ENCODE measurements around the gene PTPRG.

PTPRG gene

DNA sequence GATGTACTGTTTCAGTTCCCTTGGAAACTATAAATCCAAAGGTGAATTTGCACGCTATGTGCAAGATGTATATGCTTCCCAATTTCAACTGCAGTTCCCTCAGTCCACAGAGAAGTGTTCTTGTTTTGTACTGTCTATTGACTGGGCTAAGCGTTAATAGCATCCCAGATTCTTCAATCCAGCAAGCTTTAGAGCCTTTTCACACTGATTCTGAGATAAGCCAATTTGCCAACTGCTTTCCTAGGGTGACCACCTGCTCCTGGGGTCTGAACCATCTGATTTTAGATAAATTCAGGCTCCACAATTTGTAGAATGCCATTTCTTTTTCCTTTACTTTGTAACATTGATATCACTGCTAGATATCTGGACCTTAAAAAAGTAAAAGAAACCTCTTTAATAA, 340.1 kb downstream of the PTPRG start:
- H3K4me1 ChIP-seq (ENCODE audit: control insufficient read depth in 1 of 2, insufficient read depth in 2 of 2, low read length in 2 of 2) = peaks cover 0 to 1% of the 10 kb centered on the region in 2 experiments
- H3K79me1 ChIP-seq (ENCODE audit: low read length) = no peaks in the 10 kb centered on the region
- H3K4me2 ChIP-seq (ENCODE audit: low read length) = no peak overlapping the region
- H3K4ac ChIP-seq (ENCODE audit: low read depth, low read length) = no peak overlapping the region
- no peak overlapping the region for H2AFZ ChIP-seq (ENCODE audit: insufficient read depth, low read length, poor library complexity)
- no peaks in the 10 kb centered on the region for H3K27me3 ChIP-seq (ENCODE audit: insufficient read depth, low read length)
- no peak overlapping the region for H2AK5ac ChIP-seq (ENCODE audit: low read length)
- H3K27ac ChIP-seq (ENCODE audit: low read depth, low read length) = no peak overlapping the region
- H3K79me2 ChIP-seq (ENCODE audit: control insufficient read depth, insufficient read depth, low read length, poor library complexity) = no peaks in the 10 kb centered on the region
- no peak overlapping the region for H3K4me3 ChIP-seq (ENCODE audit: low read depth, low read length)
- no peak for DNase-seq
- H3K14ac ChIP-seq (ENCODE audit: low read length) = no peak overlapping the region
- H3K23ac ChIP-seq (ENCODE audit: low read length) = no peak overlapping the region
- no peak overlapping the region for H2BK5ac ChIP-seq (ENCODE audit: low read depth, low read length, poor library complexity)
- no peak overlapping the region for H2BK12ac ChIP-seq (ENCODE audit: low read length)
- H3K9me3 ChIP-seq (ENCODE audit: insufficient read depth, low read depth, low read length) = no peaks in the 10 kb centered on the region
- H3K18ac ChIP-seq (ENCODE audit: low read length) = no peak overlapping the region
- H4K91ac ChIP-seq (ENCODE audit: low read depth, low read length) = no peak overlapping the region
- WGBS (ENCODE audit: extremely low coverage, insufficient coverage, insufficient read length) = no CpG with 5 or more reads among the region's 2 CpGs
- no peaks in the 10 kb centered on the region for H3K36me3 ChIP-seq (ENCODE audit: control insufficient read depth in 1 of 2, insufficient read depth in 2 of 2, low read length in 2 of 2)
- no peak overlapping the region for H4K8ac ChIP-seq (ENCODE audit: low read depth, low read length)
- no peak overlapping the region for H3K9ac ChIP-seq (ENCODE audit: low read length)
- no peak overlapping the region for H4K12ac ChIP-seq (ENCODE audit: low read depth, low read length)
- no peak overlapping the region for H2BK120ac ChIP-seq (ENCODE audit: insufficient read depth, low read length, poor library complexity)

DNA sequence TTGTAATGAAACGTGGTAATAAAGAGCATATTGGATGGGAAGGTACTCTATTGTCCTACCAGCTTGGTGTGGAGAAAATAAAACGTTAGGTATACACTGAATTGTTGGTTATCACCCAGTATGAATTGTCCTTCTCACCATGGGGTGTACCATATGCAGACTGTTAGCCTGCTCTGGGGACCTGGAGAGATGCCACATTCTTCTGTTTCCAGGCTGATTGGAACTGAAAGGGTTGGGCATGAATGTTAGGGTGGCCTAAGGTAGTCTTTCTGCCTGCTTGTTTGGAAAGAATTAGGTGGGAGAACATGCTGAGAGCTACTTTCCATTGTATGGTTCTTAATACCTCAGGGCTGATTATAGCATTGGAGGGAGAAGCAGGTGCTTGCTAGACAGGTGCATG, 340.6 kb downstream of the PTPRG start:
- Histone ChIP-seq H3K23ac (ENCODE audit: low read length) (no peak overlapping the region), H3K79me2 (ENCODE audit: control insufficient read depth, insufficient read depth, low read length, poor library complexity) (no peaks in the 10 kb centered on the region), H2AFZ (ENCODE audit: insufficient read depth, low read length, poor library complexity) (no peak overlapping the region), H2BK5ac (ENCODE audit: low read depth, low read length, poor library complexity) (no peak overlapping the region), H3K79me1 (ENCODE audit: low read length) (no peaks in the 10 kb centered on the region), H3K4me1 (ENCODE audit: control insufficient read depth in 1 of 2, insufficient read depth in 2 of 2, low read length in 2 of 2) (peaks cover 0 to 1% of the 10 kb centered on the region in 2 experiments), H3K4ac (ENCODE audit: low read depth, low read length) (no peak overlapping the region), H2BK120ac (ENCODE audit: insufficient read depth, low read length, poor library complexity) (no peak overlapping the region), H3K9me3 (ENCODE audit: insufficient read depth, low read depth, low read length) (no peaks in the 10 kb centered on the region), H2AK5ac (ENCODE audit: low read length) (no peak overlapping the region), H3K9ac (ENCODE audit: low read length) (no peak overlapping the region), H3K27ac (ENCODE audit: low read depth, low read length) (no peak overlapping the region), H4K91ac (ENCODE audit: low read depth, low read length) (no peak overlapping the region), H3K18ac (ENCODE audit: low read length) (no peak overlapping the region), H4K12ac (ENCODE audit: low read depth, low read length) (no peak overlapping the region), H3K14ac (ENCODE audit: low read length) (no peak overlapping the region), H3K27me3 (ENCODE audit: insufficient read depth, low read length) (no peaks in the 10 kb centered on the region), H4K8ac (ENCODE audit: low read depth, low read length) (no peak overlapping the region), H3K36me3 (ENCODE audit: control insufficient read depth in 1 of 2, insufficient read depth in 2 of 2, low read length in 2 of 2) (no peaks in the 10 kb centered on the region), H3K4me2 (ENCODE audit: low read length) (no peak overlapping the region), H2BK12ac (ENCODE audit: low read length) (no peak overlapping the region), H3K4me3 (ENCODE audit: low read depth, low read length) (no peak overlapping the region)
- no CpG with 5 or more reads among the region's 2 CpGs for WGBS (ENCODE audit: extremely low coverage, insufficient coverage, insufficient read length)
- DNase-seq = no peak

DNA sequence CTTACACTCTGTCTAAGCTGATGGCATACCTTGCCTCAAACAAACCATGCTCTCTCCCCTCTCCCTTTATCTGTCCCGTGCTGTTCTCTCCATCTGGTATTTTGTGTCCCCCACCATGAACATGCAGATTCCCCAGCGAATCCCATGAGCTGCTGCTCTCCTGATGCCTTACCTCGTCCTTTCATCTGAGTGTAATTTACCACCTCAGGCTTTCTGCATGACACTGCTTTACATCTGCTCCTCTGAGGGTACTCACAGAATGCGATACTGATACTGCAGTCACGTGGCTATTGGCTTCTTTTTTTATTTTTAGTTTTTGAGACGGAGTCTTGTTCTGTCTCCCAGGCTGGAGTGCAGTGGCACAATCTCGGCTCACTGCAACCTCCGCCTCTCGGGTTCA, 341.7 kb downstream of the PTPRG start:
- H3K4me1 ChIP-seq (ENCODE audit: control insufficient read depth in 1 of 2, insufficient read depth in 2 of 2, low read length in 2 of 2) = peaks cover 0 to 4% of the 10 kb centered on the region in 2 experiments
- H3K4ac ChIP-seq (ENCODE audit: low read depth, low read length) = no peak overlapping the region
- no CpG with 5 or more reads among the region's 9 CpGs for WGBS (ENCODE audit: extremely low coverage, insufficient coverage, insufficient read length)
- no peak overlapping the region for H2AFZ ChIP-seq (ENCODE audit: insufficient read depth, low read length, poor library complexity)
- no peaks in the 10 kb centered on the region for H3K9me3 ChIP-seq (ENCODE audit: insufficient read depth, low read depth, low read length)
- H3K4me3 ChIP-seq (ENCODE audit: low read depth, low read length) = no peak overlapping the region
- H4K91ac ChIP-seq (ENCODE audit: low read depth, low read length) = no peak overlapping the region
- no peak overlapping the region for H2AK5ac ChIP-seq (ENCODE audit: low read length)
- no peak overlapping the region for H2BK120ac ChIP-seq (ENCODE audit: insufficient read depth, low read length, poor library complexity)
- no peak for DNase-seq
- no peak overlapping the region for H3K18ac ChIP-seq (ENCODE audit: low read length)
- H3K79me1 ChIP-seq (ENCODE audit: low read length) = no peaks in the 10 kb centered on the region
- H4K8ac ChIP-seq (ENCODE audit: low read depth, low read length) = no peak overlapping the region
- H3K4me2 ChIP-seq (ENCODE audit: low read length) = no peak overlapping the region
- no peaks in the 10 kb centered on the region for H3K79me2 ChIP-seq (ENCODE audit: control insufficient read depth, insufficient read depth, low read length, poor library complexity)
- H3K14ac ChIP-seq (ENCODE audit: low read length) = no peak overlapping the region
- H3K27me3 ChIP-seq (ENCODE audit: insufficient read depth, low read length) = no peaks in the 10 kb centered on the region
- no peak overlapping the region for H3K27ac ChIP-seq (ENCODE audit: low read depth, low read length)
- no peak overlapping the region for H2BK12ac ChIP-seq (ENCODE audit: low read length)
- H3K23ac ChIP-seq (ENCODE audit: low read length) = no peak overlapping the region
- no peak overlapping the region for H4K12ac ChIP-seq (ENCODE audit: low read depth, low read length)
- no peak overlapping the region for H2BK5ac ChIP-seq (ENCODE audit: low read depth, low read length, poor library complexity)
- no peak overlapping the region for H3K9ac ChIP-seq (ENCODE audit: low read length)
- H3K36me3 ChIP-seq (ENCODE audit: control insufficient read depth in 1 of 2, insufficient read depth in 2 of 2, low read length in 2 of 2) = no peaks in the 10 kb centered on the region

DNA sequence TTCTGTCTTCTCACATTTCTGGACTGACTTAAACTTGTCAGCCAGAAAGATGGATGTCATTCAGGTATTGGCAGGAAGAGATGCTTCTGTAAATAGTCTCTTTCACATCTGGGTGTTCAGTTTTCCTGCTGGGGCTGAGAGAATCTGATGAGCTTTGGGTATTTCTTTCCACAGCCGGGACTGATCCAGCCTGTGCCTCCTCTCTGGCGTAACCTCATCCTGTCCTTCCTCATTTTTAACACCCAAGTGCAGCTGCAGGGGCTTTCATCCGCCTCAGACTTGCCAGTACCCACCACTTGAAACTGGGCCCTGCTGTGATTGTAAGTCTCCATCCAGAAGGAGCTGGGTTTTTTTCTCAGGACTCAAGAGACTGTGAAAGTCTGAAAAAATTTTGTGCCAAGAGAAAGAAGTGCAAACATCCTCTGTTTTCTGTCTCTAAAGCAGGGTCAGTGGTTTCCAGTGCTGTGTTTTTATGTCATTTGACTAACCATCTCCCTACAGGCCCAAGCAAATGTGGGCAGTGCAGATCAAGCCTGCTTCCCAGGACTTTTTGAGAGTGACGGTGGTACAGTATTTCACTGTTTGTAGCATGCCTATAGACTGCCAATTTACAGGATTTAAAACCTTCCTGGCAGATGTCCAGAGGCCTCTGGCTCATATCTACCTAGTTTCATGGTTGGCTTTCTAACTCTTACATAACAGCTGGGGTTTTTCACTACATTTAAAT, 342.7 kb downstream of the PTPRG start:
- DNase-seq = no peak
- Histone ChIP-seq H4K8ac (ENCODE audit: low read depth, low read length) (no peak overlapping the region), H4K91ac (ENCODE audit: low read depth, low read length) (no peak overlapping the region), H3K36me3 (ENCODE audit: control insufficient read depth in 1 of 2, insufficient read depth in 2 of 2, low read length in 2 of 2) (no peaks in the 10 kb centered on the region), H3K9ac (ENCODE audit: low read length) (no peak overlapping the region), H3K4me2 (ENCODE audit: low read length) (no peak overlapping the region), H3K4ac (ENCODE audit: low read depth, low read length) (no peak overlapping the region), H2BK120ac (ENCODE audit: insufficient read depth, low read length, poor library complexity) (no peak overlapping the region), H3K14ac (ENCODE audit: low read length) (no peak overlapping the region), H3K18ac (ENCODE audit: low read length) (no peak overlapping the region), H3K4me3 (ENCODE audit: low read depth, low read length) (no peak overlapping the region), H3K79me2 (ENCODE audit: control insufficient read depth, insufficient read depth, low read length, poor library complexity) (no peaks in the 10 kb centered on the region), H3K79me1 (ENCODE audit: low read length) (no peaks in the 10 kb centered on the region), H2BK12ac (ENCODE audit: low read length) (no peak overlapping the region), H2BK5ac (ENCODE audit: low read depth, low read length, poor library complexity) (no peak overlapping the region), H3K4me1 (ENCODE audit: control insufficient read depth in 1 of 2, insufficient read depth in 2 of 2, low read length in 2 of 2) (peaks cover 0 to 4% of the 10 kb centered on the region in 2 experiments), H3K23ac (ENCODE audit: low read length) (no peak overlapping the region), H3K9me3 (ENCODE audit: insufficient read depth, low read depth, low read length) (no peaks in the 10 kb centered on the region), H4K12ac (ENCODE audit: low read depth, low read length) (no peak overlapping the region), H2AK5ac (ENCODE audit: low read length) (no peak overlapping the region), H3K27ac (ENCODE audit: low read depth, low read length) (no peak overlapping the region), H3K27me3 (ENCODE audit: insufficient read depth, low read length) (no peaks in the 10 kb centered on the region), H2AFZ (ENCODE audit: insufficient read depth, low read length, poor library complexity) (no peak overlapping the region)
- WGBS (ENCODE audit: extremely low coverage, insufficient coverage, insufficient read length) = no CpG with 5 or more reads among the region's 4 CpGs
